Measurements from ENCODE around the gene XRCC2.
A peak's percentile ranks its signal among the peaks of the same experiment; 100 is the strongest.
"Not testable (repeated sequence)": the region's sequence is repeated elsewhere in the genome, so short reads cannot be mapped to it uniquely, and the experiment has no call there.

XRCC2 gene

DNA sequence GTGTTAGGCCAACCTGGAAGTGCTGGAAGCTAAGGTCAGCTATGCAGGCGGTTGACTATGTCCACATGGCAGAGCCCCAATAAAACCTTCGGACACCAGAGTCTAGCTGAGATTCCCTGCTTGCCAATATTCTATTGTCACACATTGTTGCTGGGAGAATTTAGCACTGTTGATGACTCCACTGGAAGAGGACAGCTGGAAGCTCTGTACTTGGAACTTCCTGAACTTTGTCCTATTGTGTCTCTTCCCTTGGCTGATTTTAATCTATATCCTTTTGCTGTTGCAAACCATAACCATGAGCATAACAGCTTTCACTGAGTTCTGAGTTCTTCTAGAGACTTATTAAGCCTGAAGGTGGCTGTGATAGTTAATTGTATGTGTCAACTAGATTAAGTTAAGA is 12.0 kb downstream of the XRCC2 start:
- no peak for DNase-seq

DNA sequence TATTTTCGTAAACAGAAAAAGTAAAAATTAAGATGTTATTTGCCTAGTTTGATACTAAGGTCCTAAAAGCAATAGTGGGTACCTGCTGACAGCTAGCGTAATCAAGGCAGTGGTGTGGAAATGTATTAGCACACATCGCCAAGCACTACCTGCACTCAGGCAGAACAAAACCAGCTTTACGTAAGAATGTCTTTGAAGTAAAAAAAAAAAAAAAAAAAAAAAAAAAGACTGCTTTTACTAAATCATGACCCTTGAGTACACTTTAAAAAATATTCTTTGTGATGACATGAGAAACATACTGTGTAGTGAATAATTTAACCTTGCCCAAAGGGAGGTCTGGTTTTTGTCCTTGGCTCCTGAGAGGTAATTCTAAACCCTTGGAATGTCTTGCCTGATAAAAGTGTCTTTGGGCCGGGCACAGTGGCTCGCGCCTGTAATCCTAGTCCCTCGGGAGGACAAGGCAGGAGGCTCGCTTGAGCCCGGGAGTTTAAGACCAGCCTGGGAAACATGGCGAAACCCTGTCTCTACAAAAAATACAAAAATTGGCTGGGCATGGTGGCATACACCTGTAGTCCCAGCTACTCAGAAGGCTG is 12.7 kb downstream of the XRCC2 start:
- DNase-seq, result no peak

DNA sequence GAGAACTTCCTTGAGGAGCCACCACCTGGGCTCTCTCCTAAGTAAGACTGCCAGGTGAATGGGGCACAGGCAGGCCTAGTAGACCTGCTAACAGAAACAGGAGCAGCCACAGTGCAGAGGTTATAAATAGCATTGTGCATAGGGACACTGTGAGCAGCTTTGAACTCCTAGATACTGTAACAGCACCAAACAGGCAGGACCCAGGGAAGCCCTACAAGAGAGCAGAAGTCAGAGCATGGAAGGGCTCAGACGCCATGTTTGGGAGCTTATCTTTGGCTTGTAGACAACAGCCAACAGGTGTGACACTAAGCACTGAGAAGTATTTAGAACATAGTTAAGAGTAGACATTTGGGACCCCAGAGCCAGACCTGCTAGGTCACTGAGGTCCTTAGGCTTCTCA is 14.5 kb downstream of the XRCC2 start:
- no peak for DNase-seq

DNA sequence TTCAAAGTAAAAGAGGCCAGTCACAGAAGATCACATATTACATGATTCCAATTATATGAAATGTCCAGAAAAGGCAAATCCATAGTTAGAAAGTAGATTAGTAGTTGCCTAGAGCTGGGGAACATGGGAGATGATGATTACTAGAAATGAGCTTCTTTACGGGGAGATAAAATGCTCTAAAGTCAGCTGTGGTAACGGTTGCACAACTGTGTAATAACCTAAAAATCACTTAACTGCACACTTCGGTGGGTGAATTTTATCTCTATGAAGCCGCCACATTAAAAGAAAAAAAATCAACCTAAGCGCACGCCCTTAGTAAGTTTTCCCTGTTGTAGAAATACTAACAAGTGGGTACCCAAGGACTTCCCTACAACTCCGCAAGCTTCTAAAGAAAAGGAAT is 15.9 kb downstream of the XRCC2 start:
- DNase-seq, result no peak

DNA sequence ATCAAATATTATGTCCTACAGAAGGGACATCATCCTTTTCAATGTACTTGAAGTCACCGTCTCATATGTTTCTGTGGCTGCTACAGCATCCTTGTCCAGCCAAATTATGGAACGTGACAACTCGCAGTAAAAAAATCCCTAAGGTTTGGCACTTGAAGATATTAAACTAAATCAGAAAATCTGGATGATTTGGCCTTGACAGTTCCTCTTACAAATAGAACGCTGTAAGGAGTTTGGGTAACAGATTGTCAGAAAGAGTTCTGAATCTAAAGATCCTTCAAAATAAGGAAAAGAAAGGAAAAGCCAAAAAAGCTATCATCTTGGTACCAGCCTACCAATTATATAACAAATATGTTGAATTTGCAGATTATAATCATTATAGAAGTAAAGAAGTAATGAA is 21.0 kb downstream of the XRCC2 start:
- no peak for DNase-seq

DNA sequence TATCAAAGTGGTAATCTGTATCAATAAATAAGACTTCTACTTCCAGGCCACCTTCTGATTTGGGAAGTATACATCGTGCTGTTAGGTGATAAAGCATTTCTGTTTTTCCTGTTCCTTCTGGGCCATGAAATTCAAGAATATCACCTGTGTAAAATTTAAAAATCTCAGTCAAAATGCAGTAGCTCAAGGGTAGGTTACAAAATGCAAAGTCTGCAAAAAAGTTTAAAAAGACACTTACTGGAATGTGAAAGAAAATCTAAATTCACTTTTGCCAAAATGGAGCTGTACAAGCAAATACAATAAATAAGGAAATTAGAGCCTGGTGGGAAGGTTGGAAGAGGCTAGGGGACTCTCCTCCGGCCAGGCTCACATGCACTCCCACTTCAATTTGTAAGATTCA is 26.7 kb downstream of the XRCC2 start:
- no peak for DNase-seq

DNA sequence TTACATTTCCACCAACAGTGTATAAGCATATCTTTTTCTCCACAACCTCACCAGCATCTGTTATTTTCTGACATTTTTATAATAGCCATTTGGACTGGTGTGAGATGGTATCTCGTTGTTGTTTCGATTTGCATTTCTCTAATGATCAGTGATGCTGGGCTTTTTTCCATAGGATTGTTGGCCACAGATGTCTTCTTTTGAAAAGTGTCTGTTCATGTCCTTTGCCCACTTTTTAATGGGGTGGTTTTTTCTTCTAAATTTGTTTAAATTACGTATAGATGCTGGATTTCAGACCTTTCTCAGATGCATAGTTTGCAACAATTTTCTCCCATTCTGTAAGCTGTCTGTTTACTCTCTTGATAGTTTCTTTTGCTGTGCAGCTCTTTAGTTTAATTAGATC is 28.9 kb downstream of the XRCC2 start:
- DNase-seq, result no peak

DNA sequence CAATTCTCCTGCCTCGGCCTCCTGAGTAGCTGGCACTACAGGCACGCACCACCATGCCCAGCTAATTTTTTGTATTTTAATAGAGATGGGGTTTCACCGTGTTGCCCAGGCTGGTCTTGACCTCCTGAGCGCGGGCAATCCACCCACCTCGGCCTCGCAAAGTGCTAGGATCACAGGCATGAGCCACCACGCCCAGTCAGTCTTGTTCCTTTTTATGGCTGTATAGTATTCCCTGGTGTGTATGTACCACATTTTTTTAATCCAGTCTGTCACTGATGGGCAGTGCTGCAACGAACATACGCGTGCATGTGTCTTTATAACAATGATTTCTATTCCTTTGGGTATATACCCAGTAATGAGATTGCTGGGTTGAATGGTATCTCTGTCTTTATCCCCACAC is 29.4 kb downstream of the XRCC2 start:
- not testable (repeated sequence) for DNase-seq

DNA sequence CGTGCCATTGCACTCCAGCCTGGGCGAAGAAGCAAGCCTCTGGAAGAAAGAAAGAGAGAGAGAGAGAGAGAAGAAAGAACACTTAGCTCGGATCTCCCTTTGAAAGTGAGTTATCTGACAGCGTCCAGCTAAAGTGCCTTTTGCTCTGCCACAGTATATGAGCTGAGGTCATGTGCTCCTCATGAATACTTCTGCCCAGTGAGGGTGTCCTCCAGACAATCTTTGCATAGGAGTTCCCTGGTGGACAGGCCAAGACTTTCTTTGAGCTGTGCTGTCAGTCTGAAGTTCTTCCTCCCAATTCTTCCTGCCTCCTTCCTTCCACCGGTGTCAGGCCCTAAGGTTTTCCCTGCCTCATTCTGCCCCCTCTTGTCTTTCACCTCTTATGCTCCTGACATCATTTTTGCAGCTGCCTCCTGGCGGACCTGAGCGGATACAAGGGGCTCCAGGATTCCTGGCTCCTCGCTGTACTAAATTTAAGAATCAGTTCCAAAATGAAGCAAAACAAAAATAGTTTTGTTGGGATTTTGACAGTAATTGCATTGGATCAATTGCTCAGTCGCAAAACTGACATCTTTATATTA is 31.9 kb downstream of the XRCC2 start:
- no peak for DNase-seq

DNA sequence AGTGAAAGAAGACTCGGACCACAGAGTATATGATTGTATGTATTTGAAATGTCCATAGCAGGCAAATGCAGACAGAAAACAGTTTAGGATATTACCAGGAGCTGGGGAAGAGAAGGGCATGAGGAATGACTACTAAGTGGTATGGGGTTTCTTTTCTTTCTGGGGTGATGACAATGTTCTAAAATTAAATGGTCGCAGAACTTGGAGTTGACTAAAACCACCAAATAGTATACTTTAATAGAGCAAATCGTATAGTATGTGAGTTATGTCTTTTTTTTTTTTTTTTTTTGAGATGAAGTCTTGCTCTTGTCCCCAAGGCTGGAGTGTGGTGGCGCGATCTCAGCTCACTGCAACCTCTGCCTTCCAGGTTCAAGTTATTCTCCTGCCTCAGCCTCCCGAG is 34.6 kb downstream of the XRCC2 start:
- DNase-seq, result no peak

DNA sequence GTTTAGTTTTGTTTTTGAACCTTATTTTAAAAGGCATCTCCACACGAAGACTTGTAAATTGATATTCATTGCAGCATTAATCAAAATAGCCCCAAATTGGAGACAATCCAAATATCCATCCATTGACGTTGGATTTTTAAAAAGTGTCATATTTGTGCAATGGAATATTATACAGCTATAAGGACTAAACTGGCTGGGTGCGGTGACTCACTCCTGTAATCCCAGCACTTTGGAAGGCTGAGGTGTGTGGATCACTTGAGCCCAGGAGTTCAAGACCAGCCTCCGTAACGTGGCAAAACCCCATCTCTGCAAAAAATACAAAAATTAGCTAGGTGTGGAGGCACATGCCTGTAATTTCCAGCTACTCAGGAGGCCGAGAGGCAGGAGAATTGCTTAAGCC is 35.1 kb downstream of the XRCC2 start:
- DNase-seq, result no peak

DNA sequence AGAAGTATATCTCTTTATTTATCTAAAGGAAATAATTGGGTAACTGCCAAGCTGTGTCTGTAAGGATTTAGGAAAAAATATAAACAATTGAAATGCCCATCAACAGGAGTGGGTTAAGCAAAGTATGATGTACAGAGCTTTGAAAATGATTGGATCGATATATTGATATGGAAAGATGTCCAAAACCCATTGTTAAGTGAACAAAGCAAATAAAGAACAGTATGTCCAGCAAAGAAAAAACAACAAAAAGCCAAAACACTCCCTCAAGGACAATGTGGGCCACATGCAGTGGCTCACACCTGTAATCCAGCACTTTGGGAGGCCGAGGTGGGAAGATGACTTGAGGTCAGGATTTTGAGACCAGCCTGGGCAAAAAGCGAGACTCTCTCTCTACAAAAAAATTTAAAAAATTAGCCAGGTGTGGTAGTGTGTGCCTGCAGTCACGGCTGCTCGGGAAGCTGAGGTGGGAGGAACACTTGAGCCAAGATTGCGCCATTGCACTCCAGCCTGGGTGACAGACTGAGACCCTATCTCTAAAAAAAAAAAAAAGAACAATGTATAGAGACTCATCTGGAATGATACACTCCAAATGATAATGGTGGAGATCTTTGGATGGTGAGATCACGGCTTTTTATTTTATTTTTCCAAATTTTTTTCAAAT is 37.9 kb downstream of the XRCC2 start:
- DNase-seq, result no peak

DNA sequence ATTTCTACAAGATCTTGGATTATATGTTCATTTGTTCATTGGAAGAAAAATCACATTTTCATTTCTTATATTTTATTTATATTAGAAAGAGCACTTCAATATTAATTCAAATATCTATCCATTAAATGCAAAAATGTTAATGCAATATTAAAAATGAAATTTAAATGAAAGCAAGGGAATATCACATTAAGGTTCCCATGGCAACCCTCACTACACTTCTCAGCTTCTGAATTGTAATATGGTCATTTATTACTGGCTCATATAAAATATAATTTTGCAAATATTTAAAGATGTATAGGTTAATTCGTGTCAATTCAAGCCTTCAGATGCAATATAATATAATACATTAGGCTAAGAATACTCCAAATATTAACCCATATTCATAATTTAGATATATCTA is 38.8 kb downstream of the XRCC2 start:
- no peak for DNase-seq

DNA sequence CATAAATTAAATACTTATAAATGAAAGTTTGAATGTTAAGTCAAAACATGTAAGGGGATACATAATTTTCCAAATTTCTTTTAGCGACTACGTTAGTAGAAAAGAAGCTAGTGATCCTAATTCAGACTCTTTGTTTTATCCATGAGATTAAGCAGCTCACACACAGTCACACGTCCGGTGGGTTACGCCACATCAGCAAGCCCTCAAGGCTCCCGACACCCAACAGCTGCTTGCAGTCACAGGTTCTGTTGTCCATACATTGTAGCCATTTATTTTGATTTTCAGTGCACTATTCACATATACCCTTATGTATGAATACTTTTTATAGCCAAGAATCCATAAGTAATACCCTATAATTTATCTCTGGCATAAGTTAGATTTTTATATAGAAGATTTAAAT is 39.5 kb downstream of the XRCC2 start:
- DNase-seq, result no peak

DNA sequence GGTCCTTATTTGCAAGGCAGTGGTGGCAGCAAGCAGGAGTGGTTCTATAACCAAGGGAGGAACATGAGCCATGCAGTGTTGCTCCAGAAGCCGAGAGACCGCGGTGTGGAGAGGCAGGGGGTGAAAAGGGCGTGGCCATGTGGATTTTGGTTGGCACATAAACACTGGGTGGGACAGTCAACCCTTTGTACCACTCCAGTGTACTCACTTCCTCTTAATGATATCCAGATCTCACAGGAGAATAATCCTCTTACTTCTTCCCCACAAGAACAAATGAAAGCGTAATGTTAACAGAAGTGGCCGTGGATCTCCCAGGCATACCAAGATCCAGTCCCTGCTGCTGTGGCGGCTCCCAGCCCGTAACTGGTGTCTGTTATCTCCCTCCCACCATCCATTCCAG is 42.4 kb downstream of the XRCC2 start:
- no peak for DNase-seq

DNA sequence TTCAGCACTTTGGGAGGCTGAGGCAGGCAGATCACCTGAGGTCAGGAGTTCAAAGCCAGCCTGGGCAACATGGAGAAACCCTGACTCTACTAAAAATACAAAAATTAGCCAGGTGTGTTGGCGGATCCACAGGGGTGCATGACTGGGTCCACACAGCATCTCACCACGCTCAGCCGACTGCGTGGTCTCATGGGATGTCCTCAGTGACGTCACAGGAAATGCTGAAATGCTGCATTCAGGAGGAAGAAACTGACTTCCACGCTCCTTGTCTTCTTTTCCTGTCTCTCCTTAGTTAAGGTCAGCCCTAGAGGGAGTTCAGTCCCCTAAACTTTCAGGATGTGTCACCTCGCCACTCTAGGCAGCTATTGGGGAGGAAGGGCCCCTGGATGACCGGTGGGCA is 42.9 kb downstream of the XRCC2 start:
- no peak for DNase-seq

DNA sequence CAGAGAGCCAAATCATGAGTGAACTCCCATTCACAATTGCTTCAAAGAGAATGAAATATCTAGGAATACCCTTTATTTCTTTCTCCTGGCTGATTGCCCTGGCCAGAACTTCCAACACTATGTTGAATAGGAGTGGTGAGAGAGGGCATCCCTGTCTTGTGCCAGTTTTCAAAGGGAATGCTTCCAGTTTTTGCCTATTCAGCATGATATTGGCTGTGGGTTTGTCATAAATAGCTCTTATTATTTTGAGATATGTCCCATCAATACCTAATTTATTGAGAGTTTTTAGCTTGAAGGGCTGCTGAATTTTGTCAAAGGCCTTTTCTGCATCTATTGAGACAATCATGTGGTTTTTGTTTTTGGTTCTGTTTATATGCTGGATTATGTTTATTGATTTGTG is 47.2 kb downstream of the XRCC2 start:
- DNase-seq, result not testable (repeated sequence)

DNA sequence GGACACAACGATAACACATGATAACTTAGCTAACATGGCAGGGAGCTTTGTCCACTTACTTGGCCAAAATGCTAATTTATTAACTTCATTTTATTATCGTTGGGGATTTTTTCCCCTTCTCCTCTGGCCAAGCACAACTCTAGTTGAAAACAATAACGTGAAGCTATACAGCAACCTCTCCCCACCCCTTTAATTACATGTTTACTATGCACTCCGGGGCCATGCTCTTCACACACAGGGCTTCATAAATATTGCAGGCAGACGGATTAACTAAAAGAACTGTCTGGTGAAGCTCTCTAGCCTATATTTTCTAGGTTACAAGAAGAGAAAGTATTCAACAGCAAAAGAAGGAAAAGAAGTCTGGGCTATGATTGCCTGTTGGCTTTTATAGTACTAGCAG is 51.7 kb downstream of the XRCC2 start:
- no peak for DNase-seq

DNA sequence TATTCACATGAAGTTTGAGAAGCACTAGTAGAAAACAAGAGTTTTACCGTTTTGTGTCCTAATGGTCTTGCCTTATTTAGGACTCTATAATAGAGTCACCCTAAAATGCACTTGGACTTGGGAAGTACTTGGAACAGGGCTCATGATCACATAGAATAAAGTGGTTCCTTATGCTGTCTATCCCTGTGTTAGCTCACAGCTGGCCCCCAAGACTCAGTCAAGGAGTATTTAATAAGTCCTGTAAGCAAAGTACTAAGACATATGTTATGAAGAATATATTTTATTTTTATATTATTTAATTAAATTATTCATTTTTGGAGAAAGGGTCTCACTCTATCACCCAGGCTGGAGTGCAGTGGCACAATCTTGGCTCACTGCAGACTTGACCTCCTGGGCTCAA is 54.5 kb downstream of the XRCC2 start:
- DNase-seq, result no peak

DNA sequence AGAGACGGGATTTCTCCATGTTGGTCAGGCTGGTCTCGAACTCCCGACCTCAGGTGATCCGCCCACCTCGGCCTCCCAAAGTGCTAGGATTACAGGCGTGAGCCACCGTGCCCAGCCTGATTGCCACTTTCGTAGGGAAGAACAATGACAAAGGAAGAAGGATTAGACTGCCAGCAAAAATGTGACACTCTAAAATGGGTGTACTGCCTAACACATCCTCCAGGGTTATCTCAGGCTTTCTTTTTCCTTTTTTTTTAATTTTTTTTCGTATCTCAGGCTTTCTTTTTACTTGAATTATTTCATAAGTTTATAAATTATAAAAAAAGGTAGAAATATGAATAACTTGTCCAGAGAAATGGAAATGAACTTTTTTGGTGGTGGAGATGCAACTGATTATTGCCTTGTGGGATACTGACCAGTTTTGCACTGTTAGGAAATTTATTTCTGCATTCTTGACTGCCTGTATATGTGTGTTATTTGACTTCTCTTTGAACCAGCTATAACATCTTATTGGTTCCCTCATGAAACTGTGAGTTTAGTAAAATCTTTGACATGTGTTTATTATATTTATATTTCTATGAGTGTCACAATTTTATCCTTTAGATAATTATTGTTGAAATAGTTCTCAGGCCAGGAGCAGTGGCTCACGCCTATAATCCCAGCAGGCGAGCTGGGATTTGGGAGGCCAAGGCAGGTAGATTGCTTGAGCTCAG is 56.8 kb downstream of the XRCC2 start:
- no peak for DNase-seq

DNA sequence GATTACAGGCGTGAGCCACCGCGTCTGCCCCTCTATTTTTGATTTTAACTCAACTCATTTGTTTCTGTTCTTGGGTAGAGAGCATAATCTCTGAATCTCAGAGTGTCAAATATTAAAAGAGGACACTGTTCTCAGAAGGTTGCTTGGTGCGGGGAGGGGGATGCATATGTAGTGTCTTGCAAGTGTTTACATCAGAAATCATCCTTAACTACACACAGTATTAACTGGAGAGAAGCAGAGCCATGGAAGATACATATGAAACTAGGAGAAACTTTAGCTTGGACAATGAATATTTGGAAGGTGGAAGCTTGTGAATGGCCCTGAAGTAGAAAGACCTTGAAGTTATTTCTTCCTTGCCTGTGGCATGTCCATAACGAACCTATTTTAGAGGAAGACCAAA is 57.5 kb downstream of the XRCC2 start:
- DNase-seq, result no peak

DNA sequence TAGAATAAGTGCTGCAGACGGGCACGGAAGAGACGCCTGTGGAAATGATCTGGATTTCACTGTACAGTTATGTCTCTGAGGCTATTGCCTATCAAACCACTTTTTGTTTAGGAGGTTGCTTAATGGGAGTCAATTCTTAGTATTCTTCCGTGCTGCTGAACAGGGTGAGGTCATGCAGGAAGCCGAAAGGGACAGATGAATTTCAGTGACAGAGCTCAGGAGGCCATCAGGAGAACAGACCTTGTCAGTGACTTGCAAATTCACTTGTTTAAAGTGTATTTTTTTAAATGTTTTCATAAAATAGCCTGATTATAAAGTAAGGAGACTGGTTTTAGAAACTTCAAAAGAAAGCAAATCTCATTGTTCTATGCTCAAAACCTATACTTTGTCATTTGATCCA is 58.9 kb downstream of the XRCC2 start:
- no peak for DNase-seq

DNA sequence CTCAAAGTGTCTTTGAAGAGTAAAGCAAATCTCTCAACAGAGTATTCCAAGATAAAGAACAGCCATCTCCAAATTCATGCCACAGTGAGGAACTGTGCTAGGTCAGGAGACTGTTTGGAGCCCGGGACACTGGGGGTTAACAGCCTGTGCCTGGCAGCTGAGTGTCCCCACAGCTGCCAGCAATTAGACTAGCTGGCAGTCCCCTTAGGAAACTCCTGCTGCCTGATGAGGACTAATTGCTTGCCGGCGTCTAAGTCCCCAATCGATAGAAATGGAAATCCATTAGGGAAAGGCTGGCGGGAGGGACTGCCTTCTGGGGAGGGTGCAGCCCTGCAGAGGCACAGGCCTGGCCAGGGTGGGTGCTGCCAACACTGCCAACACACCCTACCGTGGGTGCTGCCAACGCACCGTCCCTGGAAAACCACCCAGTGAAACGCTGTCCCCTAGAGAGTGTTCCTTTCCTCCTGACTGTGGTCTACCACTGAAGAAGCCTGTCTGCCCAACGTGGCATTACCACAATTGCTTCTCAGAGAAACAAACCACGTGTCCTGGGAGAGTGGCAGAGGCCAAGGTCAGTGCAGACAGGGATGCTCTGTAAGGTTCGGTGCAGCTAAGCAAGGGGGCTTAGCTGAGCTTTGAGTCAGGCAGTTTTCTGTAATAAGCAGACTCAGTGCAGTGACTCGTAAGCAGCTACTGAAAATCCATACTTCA is 60.8 kb downstream of the XRCC2 start:
- DNase-seq, result peak; percentile 44 to 46

DNA sequence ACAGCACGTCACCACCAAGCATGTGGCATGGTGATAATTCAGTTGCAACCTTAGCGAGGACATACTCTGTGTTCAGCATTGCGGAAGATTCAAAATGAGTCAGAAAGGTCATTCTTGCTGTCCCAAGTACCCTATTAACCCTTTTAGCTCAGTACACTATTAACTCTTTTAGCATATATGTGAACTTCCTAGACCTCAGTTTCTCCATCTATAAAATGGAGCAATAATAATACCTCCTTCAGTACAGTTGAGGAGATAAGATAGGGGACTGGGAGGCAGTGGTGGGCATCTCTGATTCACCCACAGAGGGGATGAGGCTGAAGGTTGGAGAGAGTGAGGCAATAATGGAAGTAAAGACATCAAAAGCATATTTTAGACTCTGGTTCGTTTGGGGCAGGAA is 67.3 kb downstream of the XRCC2 start:
- DNase-seq, result no peak

Data from NCI-H1930 (cell line).